Upper lobe of left lung (tissue), 4 donors: ENCODE measurements around the gene JOSD1.

ENCODE experiments used
- POLR2A ChIP-seq, 4 donors: fragments of 450-650 bp; IDR thresholded peaks; one replicate each; pipeline ENCODE4 v1.5.1; 2016 to 2017; ENCODE audit warnings: antibody characterized with exemption in 4 of 4, mild to moderate bottlenecking in 2 of 4
- TF ChIP-seq, protein P1 (sequence below), 6 experiments: fragments of 450-650 bp in 4 of 6; fragments of 200-600 bp in 2 of 6; sonication (generic) in 2 of 6; IDR thresholded peaks; one replicate each; pipeline ENCODE4 v1.5.1; 2016 to 2019; ENCODE audit warnings: antibody characterized with exemption in 6 of 6

DNA sequence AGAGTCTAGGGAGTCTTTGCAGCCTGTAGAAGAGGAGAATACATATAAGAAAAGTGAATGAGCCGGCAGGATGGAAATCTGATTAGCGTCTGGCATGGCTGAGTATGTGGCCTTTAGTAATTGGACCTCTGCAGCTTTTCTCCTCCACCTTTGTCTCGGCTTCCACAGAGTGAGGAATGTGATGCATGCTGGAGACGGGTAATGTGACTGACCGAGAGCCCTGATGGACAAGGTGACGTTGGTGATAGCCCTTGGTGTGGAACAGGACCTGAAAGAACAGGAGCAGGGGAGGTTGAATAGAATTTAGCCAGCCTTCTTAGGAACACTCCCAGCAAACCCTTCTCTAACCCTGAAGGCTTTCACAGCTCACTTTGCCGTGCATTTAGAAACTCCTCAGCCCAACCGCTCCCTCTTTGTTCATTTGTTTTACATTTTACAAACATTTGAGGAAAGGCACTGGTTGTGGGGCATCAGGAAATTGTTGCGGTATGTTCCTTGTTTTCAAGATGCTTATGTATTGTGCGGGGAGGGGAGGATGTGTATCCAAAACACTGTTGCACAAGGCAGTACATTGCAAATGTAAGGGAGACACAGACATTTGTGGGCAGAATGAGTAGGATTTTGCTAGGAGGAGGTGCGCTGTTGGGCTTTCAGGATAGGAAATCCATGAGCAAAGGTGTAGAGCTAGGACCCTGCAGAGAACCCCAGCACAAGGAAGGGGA is 11.9 kb upstream of the JOSD1 start:
- TF ChIP-seq, protein P1, sequence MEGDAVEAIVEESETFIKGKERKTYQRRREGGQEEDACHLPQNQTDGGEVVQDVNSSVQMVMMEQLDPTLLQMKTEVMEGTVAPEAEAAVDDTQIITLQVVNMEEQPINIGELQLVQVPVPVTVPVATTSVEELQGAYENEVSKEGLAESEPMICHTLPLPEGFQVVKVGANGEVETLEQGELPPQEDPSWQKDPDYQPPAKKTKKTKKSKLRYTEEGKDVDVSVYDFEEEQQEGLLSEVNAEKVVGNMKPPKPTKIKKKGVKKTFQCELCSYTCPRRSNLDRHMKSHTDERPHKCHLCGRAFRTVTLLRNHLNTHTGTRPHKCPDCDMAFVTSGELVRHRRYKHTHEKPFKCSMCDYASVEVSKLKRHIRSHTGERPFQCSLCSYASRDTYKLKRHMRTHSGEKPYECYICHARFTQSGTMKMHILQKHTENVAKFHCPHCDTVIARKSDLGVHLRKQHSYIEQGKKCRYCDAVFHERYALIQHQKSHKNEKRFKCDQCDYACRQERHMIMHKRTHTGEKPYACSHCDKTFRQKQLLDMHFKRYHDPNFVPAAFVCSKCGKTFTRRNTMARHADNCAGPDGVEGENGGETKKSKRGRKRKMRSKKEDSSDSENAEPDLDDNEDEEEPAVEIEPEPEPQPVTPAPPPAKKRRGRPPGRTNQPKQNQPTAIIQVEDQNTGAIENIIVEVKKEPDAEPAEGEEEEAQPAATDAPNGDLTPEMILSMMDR (IDR thresholded peaks at IDR 0.05) = no peak
- TF ChIP-seq POLR2A (IDR thresholded peaks at IDR 0.05) = no peak
